Measurements from ENCODE around the gene SLC1A3. TPM values are rescaled to one million over a fixed set of nuclear protein-coding genes. Genes with fewer than 3 reads are reported as not detected.

Gene SLC1A3
- polyA plus RNA-seq, 1 donor from 2014 or later: not detected

DNA sequence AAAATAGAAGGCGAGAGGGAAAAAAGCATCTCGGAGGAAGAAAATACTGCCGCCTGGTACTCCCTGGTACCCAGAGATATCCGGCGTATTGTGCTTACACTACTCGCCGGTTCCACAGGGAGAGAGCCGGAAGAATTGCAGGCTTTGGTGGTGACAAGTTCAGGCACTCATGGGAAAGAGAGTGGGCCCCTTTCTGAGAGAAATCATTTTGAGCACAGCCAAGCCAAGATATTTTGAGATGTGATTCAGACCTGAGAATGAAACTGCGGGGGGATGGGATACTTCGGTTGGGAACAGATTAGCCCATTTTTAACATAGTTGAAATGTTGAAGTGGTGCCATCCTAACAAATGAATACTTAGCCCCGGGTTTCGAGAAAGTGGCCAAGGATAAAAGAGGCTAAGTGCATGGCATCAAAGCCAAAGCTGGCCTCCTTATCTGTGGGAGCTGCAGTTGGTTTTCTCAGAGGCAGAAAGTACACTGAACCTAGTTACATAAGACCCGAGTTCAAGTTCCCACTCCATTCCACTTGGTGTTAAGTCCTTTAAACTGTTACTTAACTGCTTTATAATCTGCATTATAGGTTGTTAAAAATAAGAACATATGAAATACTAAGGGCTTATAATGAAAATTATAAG is 62.7 kb downstream of the SLC1A3 start:
- no peak overlapping the region for H3K4me3 Mint-ChIP-seq
- no peak overlapping the region for H3K27ac Mint-ChIP-seq
- no peaks in the 10 kb centered on the region for H3K4me1 Mint-ChIP-seq
- H3K9me3 Mint-ChIP-seq: no peaks in the 10 kb centered on the region
- H3K27me3 Mint-ChIP-seq: no peaks in the 10 kb centered on the region
- no peaks in the 10 kb centered on the region for H3K36me3 Mint-ChIP-seq

- H3K27ac Mint-ChIP-seq: no peak overlapping the region
- H3K36me3 Mint-ChIP-seq: no peaks in the 10 kb centered on the region
- no peaks in the 10 kb centered on the region for H3K4me1 Mint-ChIP-seq
- H3K9me3 Mint-ChIP-seq: no peaks in the 10 kb centered on the region
- no peak overlapping the region for H3K4me3 Mint-ChIP-seq
- H3K27me3 Mint-ChIP-seq: no peaks in the 10 kb centered on the region
Measured at GRCh38 chr5:36670548-36670947, 64.1 kb downstream of the SLC1A3 start.

GRCh38 chr5:36675282-36675681 is 68.9 kb downstream of the SLC1A3 start:
- Mint-ChIP-seq H3K9me3 (no peaks in the 10 kb centered on the region), H3K27ac (no peak overlapping the region), H3K4me1 (no peaks in the 10 kb centered on the region), H3K4me3 (no peak overlapping the region), H3K36me3 (peaks cover 2% of the 10 kb centered on the region), H3K27me3 (peaks cover 3% of the 10 kb centered on the region)

GRCh38 chr5:36679221-36679989 is 73.0 kb downstream of the SLC1A3 start:
- peaks cover 4% of the 10 kb centered on the region for H3K27me3 Mint-ChIP-seq
- H3K4me3 Mint-ChIP-seq: no peak overlapping the region
- H3K36me3 Mint-ChIP-seq: peaks cover 2% of the 10 kb centered on the region
- H3K4me1 Mint-ChIP-seq: no peaks in the 10 kb centered on the region
- no peak overlapping the region for H3K27ac Mint-ChIP-seq
- no peaks in the 10 kb centered on the region for H3K9me3 Mint-ChIP-seq

- peaks cover 4% of the 10 kb centered on the region for H3K27me3 Mint-ChIP-seq
- H3K4me3 Mint-ChIP-seq: no peak overlapping the region
- no peak overlapping the region for H3K27ac Mint-ChIP-seq
- no peaks in the 10 kb centered on the region for H3K9me3 Mint-ChIP-seq
- no peaks in the 10 kb centered on the region for H3K4me1 Mint-ChIP-seq
- H3K36me3 Mint-ChIP-seq: peaks cover 2% of the 10 kb centered on the region
Measured at GRCh38 chr5:36680066-36680465, 73.7 kb downstream of the SLC1A3 start.

GRCh38 chr5:36681711-36682110 is 75.3 kb downstream of the SLC1A3 start:
- no peak overlapping the region for H3K4me3 Mint-ChIP-seq
- H3K4me1 Mint-ChIP-seq: peaks cover 0 to 9% (median 0%) of the 10 kb centered on the region in 3 donors
- H3K27me3 Mint-ChIP-seq: peaks cover 4% of the 10 kb centered on the region
- H3K36me3 Mint-ChIP-seq: peaks cover 2% of the 10 kb centered on the region
- no peak overlapping the region for H3K27ac Mint-ChIP-seq
- H3K9me3 Mint-ChIP-seq: no peaks in the 10 kb centered on the region

- H3K36me3 Mint-ChIP-seq: peaks cover 2% of the 10 kb centered on the region
- no peak overlapping the region for H3K4me3 Mint-ChIP-seq
- H3K27me3 Mint-ChIP-seq: peaks cover 4% of the 10 kb centered on the region
- H3K27ac Mint-ChIP-seq: no peak overlapping the region
- H3K9me3 Mint-ChIP-seq: no peaks in the 10 kb centered on the region
- H3K4me1 Mint-ChIP-seq: peaks cover 0 to 9% (median 0%) of the 10 kb centered on the region in 3 donors
Measured at GRCh38 chr5:36682499-36682898, 76.1 kb downstream of the SLC1A3 start.

DNA sequence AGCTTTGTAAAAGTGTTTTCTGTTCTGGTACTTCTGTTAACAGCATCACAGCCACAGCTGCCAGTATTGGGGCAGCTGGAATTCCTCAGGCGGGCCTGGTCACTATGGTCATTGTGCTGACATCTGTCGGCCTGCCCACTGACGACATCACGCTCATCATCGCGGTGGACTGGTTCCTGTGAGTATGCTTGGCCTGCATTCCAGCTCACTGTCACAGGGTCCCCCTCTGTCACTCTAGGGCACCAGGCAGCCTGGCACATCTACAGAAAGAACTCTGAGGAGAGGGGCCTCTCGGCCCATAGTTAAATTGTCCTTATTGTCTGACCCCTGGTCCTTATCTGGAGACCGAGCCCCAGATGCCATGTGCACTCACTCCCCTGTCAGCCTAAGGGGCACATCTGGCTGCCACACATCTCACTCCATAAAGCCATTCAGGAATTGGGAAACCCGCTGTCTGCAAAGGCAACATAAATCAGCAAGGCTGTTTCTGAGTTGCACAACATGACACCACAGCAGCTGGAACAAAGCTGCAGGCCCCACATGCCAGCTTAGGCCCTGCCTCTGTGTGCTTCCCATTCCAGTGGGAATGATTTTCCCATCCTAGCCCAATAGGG is 77.5 kb downstream of the SLC1A3 start:
- H3K27ac Mint-ChIP-seq: peak overlapping the region in 1 of 3 donors; percentile 74
- peaks cover 2% of the 10 kb centered on the region for H3K36me3 Mint-ChIP-seq
- no peak overlapping the region for H3K4me3 Mint-ChIP-seq
- H3K27me3 Mint-ChIP-seq: peaks cover 4% of the 10 kb centered on the region
- no peaks in the 10 kb centered on the region for H3K9me3 Mint-ChIP-seq
- H3K4me1 Mint-ChIP-seq: peaks cover 0 to 12% (median 4%) of the 10 kb centered on the region in 3 donors

GRCh38 chr5:36685631-36686288 is 79.4 kb downstream of the SLC1A3 start:
- H3K27ac Mint-ChIP-seq: peak overlapping the region in 1 of 3 donors; percentile 73
- H3K27me3 Mint-ChIP-seq: no peaks in the 10 kb centered on the region
- no peak overlapping the region for H3K4me3 Mint-ChIP-seq
- H3K4me1 Mint-ChIP-seq: peaks cover 5 to 25% (median 18%) of the 10 kb centered on the region in 3 donors
- H3K9me3 Mint-ChIP-seq: no peaks in the 10 kb centered on the region
- no peaks in the 10 kb centered on the region for H3K36me3 Mint-ChIP-seq

DNA sequence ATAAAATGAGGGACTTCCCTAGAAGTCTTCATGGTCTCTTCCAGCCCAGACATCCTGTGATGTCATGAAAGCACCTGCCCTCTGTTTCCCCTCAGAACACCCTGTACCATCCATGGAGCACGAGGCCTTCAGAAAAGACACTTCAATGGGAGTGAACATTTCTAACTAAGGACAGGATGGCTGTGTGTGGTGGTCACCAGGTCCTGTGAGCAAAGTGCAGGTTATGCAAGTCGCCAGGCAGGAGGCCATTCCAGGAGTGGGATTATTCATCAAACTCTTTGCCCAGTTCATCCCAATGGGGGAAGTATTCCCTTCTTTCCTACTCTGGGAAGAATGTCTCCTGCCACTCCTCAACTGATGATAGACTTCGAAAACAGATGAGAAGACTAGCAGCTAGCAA is 80.5 kb downstream of the SLC1A3 start:
- H3K36me3 Mint-ChIP-seq: no peaks in the 10 kb centered on the region
- no peaks in the 10 kb centered on the region for H3K27me3 Mint-ChIP-seq
- peak overlapping the region in 1 of 4 donors; percentile 31 for H3K4me3 Mint-ChIP-seq
- H3K4me1 Mint-ChIP-seq: peaks cover 8 to 27% (median 18%) of the 10 kb centered on the region in 3 donors
- no peaks in the 10 kb centered on the region for H3K9me3 Mint-ChIP-seq
- no peak overlapping the region for H3K27ac Mint-ChIP-seq

DNA sequence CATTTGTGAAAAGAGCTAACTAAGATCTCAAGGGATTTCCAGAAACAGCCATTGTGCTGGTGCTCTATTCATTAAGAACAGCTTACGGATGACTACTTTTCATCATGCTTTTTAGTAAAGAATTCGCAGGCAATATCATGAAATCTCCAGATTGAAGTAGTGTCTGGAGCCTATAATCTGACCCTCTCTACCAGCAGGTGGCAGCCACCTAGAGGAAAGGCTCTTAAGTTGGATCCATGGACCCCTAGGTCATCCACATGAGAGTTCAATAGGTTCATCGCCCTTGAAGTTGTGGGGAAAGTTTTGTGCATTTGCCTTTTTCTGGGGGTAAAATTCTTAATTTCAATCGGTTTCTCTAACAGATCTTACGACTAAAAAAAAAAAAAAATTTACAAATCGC is 82.3 kb downstream of the SLC1A3 start:
- peaks cover 7% of the 10 kb centered on the region for H3K27me3 Mint-ChIP-seq
- peak overlapping the region in 1 of 3 donors; percentile 53 for H3K27ac Mint-ChIP-seq
- H3K4me3 Mint-ChIP-seq: peak overlapping the region; percentile 38 to 76 (median 42)
- H3K4me1 Mint-ChIP-seq: peaks cover 8 to 33% (median 18%) of the 10 kb centered on the region in 3 donors
- no peaks in the 10 kb centered on the region for H3K9me3 Mint-ChIP-seq
- no peaks in the 10 kb centered on the region for H3K36me3 Mint-ChIP-seq

DNA sequence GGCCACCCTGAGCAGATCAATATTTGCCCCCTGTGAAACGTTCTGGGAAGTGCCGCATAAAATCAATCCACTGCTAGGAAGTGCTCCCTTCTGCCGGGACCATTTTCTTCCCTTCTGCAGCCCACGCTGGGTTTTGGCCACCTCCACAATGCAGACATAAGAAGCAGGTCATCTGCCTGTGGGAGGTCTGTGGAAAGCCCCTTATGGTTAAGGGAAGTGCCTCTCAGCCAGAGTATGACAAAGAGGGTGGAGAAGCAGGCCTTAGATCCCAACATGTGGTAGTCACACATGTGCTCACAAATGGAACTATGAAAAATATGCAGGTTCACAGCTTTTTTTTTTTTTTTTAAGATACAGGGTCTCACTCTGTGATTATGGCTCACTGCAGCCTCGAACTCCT is 82.8 kb downstream of the SLC1A3 start:
- peaks cover 8 to 33% (median 18%) of the 10 kb centered on the region in 3 donors for H3K4me1 Mint-ChIP-seq
- H3K9me3 Mint-ChIP-seq: no peaks in the 10 kb centered on the region
- H3K36me3 Mint-ChIP-seq: no peaks in the 10 kb centered on the region
- H3K27ac Mint-ChIP-seq: no peak overlapping the region
- H3K4me3 Mint-ChIP-seq: peak overlapping the region; percentile 33 to 76 (median 52)
- peaks cover 7% of the 10 kb centered on the region for H3K27me3 Mint-ChIP-seq

GRCh38 chr5:36690041-36690961 is 83.9 kb downstream of the SLC1A3 start:
- Mint-ChIP-seq H3K27me3 (peaks cover 7% of the 10 kb centered on the region), H3K4me3 (peak overlapping the region; percentile 87 to 96 (median 92)), H3K36me3 (no peaks in the 10 kb centered on the region), H3K27ac (peak overlapping the region; percentile 4 to 64 (median 6)), H3K9me3 (no peaks in the 10 kb centered on the region), H3K4me1 (peaks cover 8 to 33% (median 18%) of the 10 kb centered on the region in 3 donors)

DNA sequence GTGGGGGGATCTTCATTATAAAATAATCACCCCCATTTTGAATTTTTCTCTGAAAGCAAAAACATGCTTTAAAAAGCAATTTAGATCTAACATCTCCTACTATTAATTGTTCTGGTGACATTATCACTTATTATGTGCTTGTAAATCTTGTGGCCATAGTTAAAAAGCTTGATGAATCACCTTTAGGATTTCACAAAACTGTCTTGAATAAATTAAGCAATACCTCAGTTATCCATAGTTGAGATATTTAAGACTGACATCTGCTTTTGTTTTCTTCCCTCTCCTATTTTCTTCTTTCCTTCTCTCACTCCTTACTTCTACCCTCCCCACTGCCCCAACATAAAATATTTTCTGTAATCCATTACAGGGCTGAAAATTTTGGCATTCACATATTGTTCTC is 84.8 kb downstream of the SLC1A3 start:
- Mint-ChIP-seq H3K27ac (no peak overlapping the region), H3K36me3 (no peaks in the 10 kb centered on the region), H3K9me3 (no peaks in the 10 kb centered on the region), H3K4me3 (peak overlapping the region in 1 of 4 donors; percentile 72), H3K27me3 (peaks cover 7% of the 10 kb centered on the region), H3K4me1 (peaks cover 8 to 27% (median 18%) of the 10 kb centered on the region in 3 donors)

Measured in IgD-negative memory B cell (primary cell).